Uterine smooth muscle cell (primary cell): ENCODE measurements around the gene TFCP2. TPM values are rescaled to one million over a fixed set of nuclear protein-coding genes. Genes with fewer than 3 reads are reported as not detected.

Experiments
- total RNA-seq: library from RNA; depleted of rRNA; stranded (reverse); fragments of >200 nt; gene quantifications from 2 replicates; pipeline ENCODE4 v1.2.3, GENCODE V29; 2014

The TFCP2 gene, protein sequence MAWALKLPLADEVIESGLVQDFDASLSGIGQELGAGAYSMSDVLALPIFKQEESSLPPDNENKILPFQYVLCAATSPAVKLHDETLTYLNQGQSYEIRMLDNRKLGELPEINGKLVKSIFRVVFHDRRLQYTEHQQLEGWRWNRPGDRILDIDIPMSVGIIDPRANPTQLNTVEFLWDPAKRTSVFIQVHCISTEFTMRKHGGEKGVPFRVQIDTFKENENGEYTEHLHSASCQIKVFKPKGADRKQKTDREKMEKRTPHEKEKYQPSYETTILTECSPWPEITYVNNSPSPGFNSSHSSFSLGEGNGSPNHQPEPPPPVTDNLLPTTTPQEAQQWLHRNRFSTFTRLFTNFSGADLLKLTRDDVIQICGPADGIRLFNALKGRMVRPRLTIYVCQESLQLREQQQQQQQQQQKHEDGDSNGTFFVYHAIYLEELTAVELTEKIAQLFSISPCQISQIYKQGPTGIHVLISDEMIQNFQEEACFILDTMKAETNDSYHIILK
- 10.1 and 10.4 TPM in 2 replicates for total RNA-seq

DNA sequence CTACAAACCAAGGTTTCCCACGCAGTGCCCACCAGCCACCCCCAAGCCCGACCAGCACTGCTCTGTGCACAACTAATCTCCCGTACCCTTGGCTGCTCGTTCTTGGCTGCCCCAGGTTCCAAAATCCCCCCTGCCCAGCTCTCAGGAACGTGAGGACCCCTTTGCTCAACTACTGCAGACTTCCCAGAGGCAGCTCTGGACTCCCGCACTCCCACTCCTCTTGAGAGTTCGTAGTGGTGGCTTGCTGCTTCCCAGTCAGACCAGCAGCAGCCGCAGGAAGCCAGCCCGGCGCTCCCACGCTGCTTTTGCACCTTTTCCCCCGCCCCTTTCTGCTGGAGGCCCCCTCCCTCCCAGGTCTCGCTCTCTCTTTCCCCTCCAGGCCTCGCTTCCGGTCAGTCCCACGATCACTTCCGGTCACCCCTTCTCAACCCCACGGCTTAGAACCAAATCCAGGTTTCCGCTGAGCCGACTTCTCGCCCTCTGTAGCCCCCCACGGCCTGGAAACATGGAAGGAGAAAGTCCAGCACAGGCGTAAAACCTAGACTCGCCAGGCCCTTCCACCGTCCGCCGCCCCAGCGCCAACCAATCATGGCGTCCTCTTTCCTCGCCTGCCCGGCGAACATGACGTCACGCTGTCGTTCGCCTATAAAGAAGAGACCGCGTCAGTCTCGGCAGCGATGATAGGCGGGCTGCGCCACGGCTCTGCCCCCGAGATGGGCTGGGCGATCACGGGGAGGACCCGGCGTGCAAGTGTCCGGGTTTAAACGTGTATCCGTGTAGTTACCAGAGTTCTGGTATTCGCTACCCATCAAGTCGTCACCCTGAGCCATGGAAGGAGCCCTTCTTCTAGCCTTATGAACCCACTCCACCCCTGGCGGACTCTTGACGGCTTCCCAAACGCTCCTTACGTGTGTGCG is at the start of gene TFCP2:
Gene TFCP2, minus strand, starts transcription at position 621 of the 917 bp plus-strand sequence. CDS start 713 bp downstream, outside the sequence.

GRCh38 chr12:51217968-51218606 is 45.2 kb upstream of the TFCP2 start, which contains the start of gene POU6F1:
Gene POU6F1 (minus strand): TSS chr12:51218062. CDS start chr12:51206836, 11,226 bp downstream.

GRCh38 chr12:51083126-51083833 is 89.7 kb downstream of the TFCP2 start, which contains the start of gene CSRNP2:
Gene CSRNP2 (minus strand): TSS chr12:51083596. CDS start chr12:51076561, 7,035 bp downstream.

DNA sequence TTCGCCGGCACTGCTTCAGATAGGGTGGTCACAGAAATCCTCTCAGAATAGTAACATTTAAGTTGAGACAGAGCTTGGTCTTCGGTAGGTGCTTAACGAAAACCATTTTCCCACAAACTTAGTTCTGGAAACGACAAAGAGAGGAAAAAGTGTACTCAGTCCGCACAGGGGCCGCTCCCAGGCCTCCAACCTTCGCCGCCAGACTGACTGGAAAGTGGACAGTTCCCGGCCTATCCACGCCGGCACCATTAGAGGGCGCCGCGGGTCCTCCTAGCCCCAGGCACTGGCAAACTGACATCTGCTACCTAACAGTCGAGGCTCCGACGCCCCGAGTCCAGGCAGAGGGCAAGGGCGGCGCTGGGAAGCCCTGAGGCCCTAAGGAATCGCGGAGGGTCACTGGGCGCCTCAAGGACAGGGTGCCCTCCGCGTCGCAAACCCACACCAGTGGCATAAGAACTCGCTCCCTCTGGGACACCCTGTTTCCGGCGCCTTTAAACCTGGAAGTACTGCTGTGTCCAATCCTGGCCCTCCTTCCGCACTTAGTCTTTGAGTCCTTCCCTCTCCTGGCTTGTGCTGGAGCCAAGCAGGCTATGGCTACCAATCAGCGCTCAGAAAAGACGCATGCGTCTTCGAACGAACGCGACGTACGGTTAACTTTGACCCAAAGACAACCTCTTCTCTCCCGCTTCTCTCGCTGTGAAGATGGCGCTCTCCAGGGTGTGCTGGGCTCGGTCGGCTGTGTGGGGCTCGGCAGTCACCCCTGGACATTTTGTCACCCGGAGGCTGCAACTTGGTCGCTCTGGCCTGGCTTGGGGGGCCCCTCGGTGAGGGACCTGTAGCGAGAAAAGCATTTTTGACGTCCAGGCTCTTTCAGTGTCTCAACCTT is 125.0 kb downstream of the TFCP2 start, which contains the start of gene LETMD1:
Gene LETMD1, plus strand, starts transcription at position 673 of the 886 bp plus-strand sequence. Its CDS starts 30 bp downstream, at position 703.

Other genes with a start within 250 kb of the TFCP2 start
- not detected in 2 replicates for gene HIGD1C, start 220.6 kb downstream of the TFCP2 start, total RNA-seq
- gene SLC11A2, start 146.8 kb downstream of the TFCP2 start, total RNA-seq: 50.4 and 71.4 TPM in 2 replicates
- gene LETMD1, start 124.8 kb downstream of the TFCP2 start, total RNA-seq: 32.6 and 43.7 TPM in 2 replicates
- 15.6 and 19.0 TPM in 2 replicates for gene CSRNP2, start 89.5 kb downstream of the TFCP2 start, total RNA-seq
- gene POU6F1, start 44.9 kb upstream of the TFCP2 start, total RNA-seq: 2.2 and 2.7 TPM in 2 replicates
- 38.4 and 43.6 TPM in 2 replicates for gene DAZAP2, start 65.7 kb upstream of the TFCP2 start, total RNA-seq
- 10.2 and 13.8 TPM in 2 replicates for gene SMAGP, start 97.3 kb upstream of the TFCP2 start, total RNA-seq
- gene BIN2, start 151.0 kb upstream of the TFCP2 start, total RNA-seq: not detected in 2 replicates
- gene CELA1, start 173.5 kb upstream of the TFCP2 start, total RNA-seq: not detected in 2 replicates
- 37.9 and 52.3 TPM in 2 replicates for gene GALNT6, start 218.3 kb upstream of the TFCP2 start, total RNA-seq